ENCODE measurements around the gene CPEB1. TPM values are rescaled to one million over a fixed set of nuclear protein-coding genes. Genes with fewer than 3 reads are reported as not detected.
"Not testable (repeated sequence)": the region's sequence is repeated elsewhere in the genome, so short reads cannot be mapped to it uniquely, and the experiment has no call there.

Gene CPEB1
- total RNA-seq, 1 experiment from 2014 or later, result not detected

DNA sequence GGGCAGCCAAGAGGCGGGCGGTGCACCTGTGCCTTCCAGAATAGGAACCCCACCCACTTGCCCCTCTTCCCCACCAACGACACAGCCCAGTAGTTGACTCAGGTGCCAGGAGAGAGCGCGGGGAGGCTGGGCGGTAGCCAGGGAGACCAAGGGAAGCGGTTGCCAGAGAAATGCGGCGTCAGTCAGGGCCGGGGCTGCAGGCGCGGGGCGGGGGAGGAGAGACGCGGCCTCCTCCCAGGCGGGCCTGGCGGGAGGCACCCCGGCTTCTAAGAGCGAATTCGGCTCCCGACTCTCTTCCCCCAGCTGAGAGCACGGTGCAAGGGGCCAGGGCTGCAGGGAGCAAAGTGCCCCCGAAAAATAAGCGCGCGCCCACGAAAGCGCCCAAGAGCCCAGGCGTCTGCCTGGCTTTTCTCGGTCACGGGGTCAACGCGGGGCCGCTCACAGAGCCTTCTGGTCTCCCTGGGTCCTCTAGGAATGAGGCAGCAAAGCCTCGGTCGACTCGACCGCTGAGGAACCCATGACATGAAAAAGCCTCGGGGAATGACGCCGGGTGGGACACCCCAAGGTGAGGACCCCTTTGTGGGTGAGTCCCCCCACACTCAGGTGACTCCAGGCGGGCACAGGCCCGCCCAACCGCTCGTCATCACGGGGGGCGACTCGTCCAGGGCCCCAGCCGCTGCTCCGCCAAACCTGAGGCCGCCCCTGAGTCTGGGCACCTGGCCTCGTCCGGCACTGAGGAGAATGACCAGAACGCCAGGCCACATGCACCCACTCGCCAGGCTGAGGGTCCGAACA is 716 bp downstream of the CPEB1 start:
- no peak overlapping the region for H3K4me2 ChIP-seq (ENCODE audit: low read depth, low read length, poor library complexity, severe bottlenecking)
- no peak for DNase-seq

DNA sequence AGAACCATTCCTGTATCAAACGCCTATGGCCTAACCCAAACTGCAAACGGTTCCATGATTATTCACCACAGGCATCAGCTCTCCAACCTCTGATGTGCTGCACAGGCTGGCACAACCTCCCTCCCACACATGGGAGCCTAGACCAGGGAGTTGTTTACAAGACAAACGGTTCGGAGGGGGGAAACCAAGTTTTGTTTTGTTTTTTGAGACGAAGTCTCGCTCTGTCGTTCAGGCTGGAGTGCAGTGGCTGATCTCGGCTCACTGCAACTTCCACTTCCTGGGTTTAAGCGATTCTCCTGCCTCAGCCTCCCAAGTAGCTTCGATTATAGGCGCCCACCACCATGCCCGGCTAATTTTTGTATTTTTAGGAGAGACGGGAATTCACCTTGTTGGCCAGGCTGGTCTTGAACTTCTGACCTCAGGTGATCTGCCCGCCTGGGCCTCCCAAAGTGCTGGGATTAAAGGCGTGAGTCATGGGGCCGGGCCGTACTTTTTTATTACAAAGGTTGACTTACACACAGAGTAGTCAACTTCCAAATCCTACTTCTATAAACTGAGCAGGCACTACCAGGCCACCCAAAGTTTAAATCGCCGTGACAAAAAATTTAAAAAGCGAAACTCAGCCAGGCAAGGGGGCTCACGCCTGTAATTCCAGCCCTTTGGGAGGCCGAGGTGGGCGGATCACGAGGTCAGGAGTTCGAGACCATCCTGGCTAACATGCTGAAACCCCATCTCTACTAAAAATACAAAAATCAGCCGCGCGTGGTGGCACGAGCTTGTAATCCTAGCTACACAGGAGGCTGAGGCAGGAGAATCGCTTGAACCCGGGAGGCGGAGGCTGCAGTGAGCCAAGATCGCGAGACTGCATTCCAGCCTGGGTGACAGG is 2.0 kb downstream of the CPEB1 start:
- H3K4me2 ChIP-seq (ENCODE audit: low read depth, low read length, poor library complexity, severe bottlenecking); H3K27me3 ChIP-seq (ENCODE audit: low read length); H3K79me2 ChIP-seq (ENCODE audit: low read length); H3K27ac ChIP-seq (ENCODE audit: low read length); H2AFZ ChIP-seq (ENCODE audit: low read length); H3K9me2 ChIP-seq (replicated peaks; ENCODE audit: insufficient read depth, low read length); H4K20me1 ChIP-seq (ENCODE audit: insufficient read depth, low read depth, low read length); H3K9me3 ChIP-seq (ENCODE audit: low read length); H3K4me3 ChIP-seq (ENCODE audit: low read length); DNase-seq; H3K36me3 ChIP-seq (ENCODE audit: insufficient read depth, low read length); H3K9ac ChIP-seq (ENCODE audit: low read length): not testable (repeated sequence)
- H3K4me1 ChIP-seq (ENCODE audit: low read length), result peaks cover 28% of the 10 kb centered on the region

More for the DNA sequence above, 716 bp downstream of the CPEB1 start:
- H3K27me3 ChIP-seq (ENCODE audit: low read length), result no peaks in the 10 kb centered on the region; the same call in 1 of the 2 replicates
- H3K79me2 ChIP-seq (ENCODE audit: low read length), result no peaks in the 10 kb centered on the region
- no peak overlapping the region for H2AFZ ChIP-seq (ENCODE audit: low read length)
- H3K9me2 ChIP-seq (replicated peaks; ENCODE audit: insufficient read depth, low read length), result no peaks in the 10 kb centered on the region
- no peak overlapping the region for H3K4me3 ChIP-seq (ENCODE audit: low read length)
- no peaks in the 10 kb centered on the region for H4K20me1 ChIP-seq (ENCODE audit: insufficient read depth, low read depth, low read length)
- no peak overlapping the region for H3K27ac ChIP-seq (ENCODE audit: low read length)
- H3K36me3 ChIP-seq (ENCODE audit: insufficient read depth, low read length), result no peaks in the 10 kb centered on the region
- H3K9me3 ChIP-seq (ENCODE audit: low read length), result no peaks in the 10 kb centered on the region
- peaks cover 27% of the 10 kb centered on the region for H3K4me1 ChIP-seq (ENCODE audit: low read length)
- no peak overlapping the region for H3K9ac ChIP-seq (ENCODE audit: low read length)

- H3K79me2 ChIP-seq (ENCODE audit: low read length), result no peaks in the 10 kb centered on the region
- H4K20me1 ChIP-seq (ENCODE audit: insufficient read depth, low read depth, low read length), result no peaks in the 10 kb centered on the region
- H3K27me3 ChIP-seq (ENCODE audit: low read length), result no peaks in the 10 kb centered on the region; the same call in 1 of the 2 replicates
- no peak overlapping the region for H3K27ac ChIP-seq (ENCODE audit: low read length)
- H2AFZ ChIP-seq (ENCODE audit: low read length), result no peak overlapping the region
- no peak for DNase-seq
- peaks cover 16% of the 10 kb centered on the region for H3K4me1 ChIP-seq (ENCODE audit: low read length)
- no peak overlapping the region for H3K9ac ChIP-seq (ENCODE audit: low read length)
- H3K36me3 ChIP-seq (ENCODE audit: insufficient read depth, low read length), result no peaks in the 10 kb centered on the region
- no peaks in the 10 kb centered on the region for H3K9me3 ChIP-seq (ENCODE audit: low read length)
- no peaks in the 10 kb centered on the region for H3K9me2 ChIP-seq (replicated peaks; ENCODE audit: insufficient read depth, low read length)
- no peak overlapping the region for H3K4me2 ChIP-seq (ENCODE audit: low read depth, low read length, poor library complexity, severe bottlenecking)
- H3K4me3 ChIP-seq (ENCODE audit: low read length), result no peak overlapping the region
Measured at GRCh38 chr15:82643992-82644391, 3.2 kb downstream of the CPEB1 start.

- H3K9me3 ChIP-seq (ENCODE audit: low read length), result no peaks in the 10 kb centered on the region
- H3K27me3 ChIP-seq (ENCODE audit: low read length), result no peaks in the 10 kb centered on the region; the same call in 1 of the 2 replicates
Measured at GRCh38 chr15:82642656-82643055, 4.5 kb downstream of the CPEB1 start.

DNA sequence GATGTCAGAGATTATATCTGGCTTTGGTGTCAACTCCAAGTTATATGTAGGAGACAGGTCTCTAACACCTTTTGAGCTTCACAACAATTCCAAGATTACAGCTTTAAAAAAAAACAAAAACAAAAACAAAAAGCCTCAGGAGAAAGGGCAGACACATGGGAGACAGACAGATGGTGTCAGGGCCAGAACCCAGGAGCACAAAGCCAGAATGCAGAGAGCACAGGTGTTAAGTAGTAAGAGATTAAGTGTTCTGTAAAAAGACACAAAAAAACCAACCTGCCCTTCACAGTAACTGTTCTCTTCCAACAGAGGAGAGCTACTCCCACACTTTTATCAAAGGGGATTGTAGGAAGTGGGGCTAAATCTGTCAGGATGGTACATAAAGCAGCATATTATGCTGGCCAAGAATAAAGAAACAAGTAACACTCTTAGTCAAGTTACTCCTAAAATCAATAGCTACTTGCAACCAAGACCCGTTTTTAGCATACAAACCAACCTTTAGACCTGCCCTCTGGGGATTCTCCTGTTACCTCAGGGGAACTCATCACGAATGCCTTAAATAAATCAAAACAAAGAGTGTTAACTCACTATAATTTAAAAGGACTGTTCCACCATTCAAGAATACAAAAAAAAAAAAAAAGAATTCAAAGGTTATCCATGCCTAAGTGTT is 5.9 kb downstream of the CPEB1 start:
- H3K9me3 ChIP-seq (ENCODE audit: low read length), result no peaks in the 10 kb centered on the region
- H4K20me1 ChIP-seq (ENCODE audit: insufficient read depth, low read depth, low read length), result no peaks in the 10 kb centered on the region
- no peak overlapping the region for H3K4me2 ChIP-seq (ENCODE audit: low read depth, low read length, poor library complexity, severe bottlenecking)
- no peaks in the 10 kb centered on the region; the same call in 1 of the 2 replicates for H3K27me3 ChIP-seq (ENCODE audit: low read length)
- H3K4me1 ChIP-seq (ENCODE audit: low read length), result peaks cover 9% of the 10 kb centered on the region
- no peaks in the 10 kb centered on the region for H3K9me2 ChIP-seq (replicated peaks; ENCODE audit: insufficient read depth, low read length)
- H3K27ac ChIP-seq (ENCODE audit: low read length), result no peak overlapping the region
- H3K9ac ChIP-seq (ENCODE audit: low read length), result no peak overlapping the region
- H3K36me3 ChIP-seq (ENCODE audit: insufficient read depth, low read length), result no peaks in the 10 kb centered on the region
- no peak overlapping the region for H3K4me3 ChIP-seq (ENCODE audit: low read length)
- no peak overlapping the region for H2AFZ ChIP-seq (ENCODE audit: low read length)
- no peaks in the 10 kb centered on the region for H3K79me2 ChIP-seq (ENCODE audit: low read length)
- DNase-seq, result no peak

More at GRCh38 chr15:82642656-82643055, 4.5 kb downstream of the CPEB1 start:
- Histone ChIP-seq H3K4me3 (ENCODE audit: low read length) (no peak overlapping the region), H3K79me2 (ENCODE audit: low read length) (no peaks in the 10 kb centered on the region), H3K36me3 (ENCODE audit: insufficient read depth, low read length) (no peaks in the 10 kb centered on the region), H3K4me1 (ENCODE audit: low read length) (peaks cover 9% of the 10 kb centered on the region), H3K27ac (ENCODE audit: low read length) (no peak overlapping the region), H4K20me1 (ENCODE audit: insufficient read depth, low read depth, low read length) (no peaks in the 10 kb centered on the region), H3K9me2 (replicated peaks; ENCODE audit: insufficient read depth, low read length) (no peaks in the 10 kb centered on the region), H3K9ac (ENCODE audit: low read length) (no peak overlapping the region), H3K4me2 (ENCODE audit: low read depth, low read length, poor library complexity, severe bottlenecking) (no peak overlapping the region), H2AFZ (ENCODE audit: low read length) (no peak overlapping the region)
- no peak for DNase-seq

DNA sequence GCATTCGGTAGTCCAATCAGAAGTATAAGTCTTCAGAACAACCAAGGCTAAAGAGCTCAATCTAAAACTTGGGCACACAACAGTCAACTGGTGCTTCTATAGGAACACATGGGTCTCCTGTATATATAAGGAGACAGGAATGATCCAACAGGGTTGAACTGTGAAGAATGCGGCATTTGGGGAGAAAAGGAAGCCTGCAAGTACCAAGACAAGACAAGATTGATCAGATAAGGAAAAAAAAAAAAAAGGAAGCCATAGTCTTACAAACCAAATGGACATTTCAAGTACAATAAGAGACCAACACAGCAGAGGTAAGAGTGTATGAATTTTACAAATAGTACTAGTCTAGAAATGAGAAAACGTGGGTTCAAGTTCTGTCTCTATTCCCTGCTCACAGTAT is 6.5 kb downstream of the CPEB1 start:
- no peaks in the 10 kb centered on the region; the same call in 1 of the 2 replicates for H3K27me3 ChIP-seq (ENCODE audit: low read length)
- no peak overlapping the region for H3K4me2 ChIP-seq (ENCODE audit: low read depth, low read length, poor library complexity, severe bottlenecking)
- no peaks in the 10 kb centered on the region for H4K20me1 ChIP-seq (ENCODE audit: insufficient read depth, low read depth, low read length)
- H2AFZ ChIP-seq (ENCODE audit: low read length), result no peak overlapping the region
- no peak overlapping the region for H3K4me3 ChIP-seq (ENCODE audit: low read length)
- no peaks in the 10 kb centered on the region for H3K9me2 ChIP-seq (replicated peaks; ENCODE audit: insufficient read depth, low read length)
- H3K27ac ChIP-seq (ENCODE audit: low read length), result no peak overlapping the region
- no peaks in the 10 kb centered on the region for H3K79me2 ChIP-seq (ENCODE audit: low read length)
- no peaks in the 10 kb centered on the region for H3K9me3 ChIP-seq (ENCODE audit: low read length)
- H3K9ac ChIP-seq (ENCODE audit: low read length), result no peak overlapping the region
- H3K4me1 ChIP-seq (ENCODE audit: low read length), result peaks cover 9% of the 10 kb centered on the region
- no peak for DNase-seq
- H3K36me3 ChIP-seq (ENCODE audit: insufficient read depth, low read length), result no peaks in the 10 kb centered on the region

DNA sequence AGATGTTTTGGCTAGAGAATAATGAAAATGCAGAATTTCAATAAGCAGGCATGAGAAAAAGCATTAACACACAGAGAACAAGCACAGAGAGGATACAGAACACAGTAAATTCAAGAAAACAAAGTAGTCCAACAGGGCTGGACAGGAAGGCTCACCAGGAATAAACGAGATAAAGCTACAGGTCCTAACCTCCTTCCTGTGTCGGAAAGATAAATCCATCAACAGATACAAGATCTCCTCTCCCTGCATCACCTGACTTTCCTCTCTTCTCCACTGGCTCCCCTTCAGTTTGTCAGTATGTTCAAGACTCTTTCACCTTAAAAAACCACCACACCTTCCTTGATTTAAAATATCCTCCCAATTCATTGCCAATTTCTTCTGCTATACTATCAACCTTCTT is 11.4 kb downstream of the CPEB1 start:
- no peaks in the 10 kb centered on the region for H3K36me3 ChIP-seq (ENCODE audit: insufficient read depth, low read length)
- no peak overlapping the region for H3K27ac ChIP-seq (ENCODE audit: low read length)
- H3K9ac ChIP-seq (ENCODE audit: low read length), result no peak overlapping the region
- no peak overlapping the region for H2AFZ ChIP-seq (ENCODE audit: low read length)
- no peak overlapping the region for H3K4me2 ChIP-seq (ENCODE audit: low read depth, low read length, poor library complexity, severe bottlenecking)
- no peaks in the 10 kb centered on the region for H3K79me2 ChIP-seq (ENCODE audit: low read length)
- H3K27me3 ChIP-seq (ENCODE audit: low read length), result no peaks in the 10 kb centered on the region
- H3K9me3 ChIP-seq (ENCODE audit: low read length), result no peaks in the 10 kb centered on the region
- no peaks in the 10 kb centered on the region for H3K9me2 ChIP-seq (replicated peaks; ENCODE audit: insufficient read depth, low read length)
- H3K4me3 ChIP-seq (ENCODE audit: low read length), result no peak overlapping the region
- no peaks in the 10 kb centered on the region for H3K4me1 ChIP-seq (ENCODE audit: low read length)
- no peak for DNase-seq
- H4K20me1 ChIP-seq (ENCODE audit: insufficient read depth, low read depth, low read length), result no peaks in the 10 kb centered on the region

- Histone ChIP-seq H3K4me1 (ENCODE audit: low read length) (no peaks in the 10 kb centered on the region), H3K4me3 (ENCODE audit: low read length) (no peak overlapping the region), H3K9me2 (replicated peaks; ENCODE audit: insufficient read depth, low read length) (no peaks in the 10 kb centered on the region), H4K20me1 (ENCODE audit: insufficient read depth, low read depth, low read length) (no peaks in the 10 kb centered on the region), H2AFZ (ENCODE audit: low read length) (no peak overlapping the region), H3K4me2 (ENCODE audit: low read depth, low read length, poor library complexity, severe bottlenecking) (no peak overlapping the region), H3K27me3 (ENCODE audit: low read length) (no peaks in the 10 kb centered on the region), H3K27ac (ENCODE audit: low read length) (no peak overlapping the region), H3K9me3 (ENCODE audit: low read length) (no peaks in the 10 kb centered on the region), H3K9ac (ENCODE audit: low read length) (no peak overlapping the region), H3K79me2 (ENCODE audit: low read length) (no peaks in the 10 kb centered on the region), H3K36me3 (ENCODE audit: insufficient read depth, low read length) (no peaks in the 10 kb centered on the region)
- DNase-seq, result no peak
Measured at GRCh38 chr15:82630033-82630432, 17.1 kb downstream of the CPEB1 start.
